Astrocyte of the cerebellum (primary cell): Measurements from ENCODE around the gene MINDY1.

Source experiments
- DNase-seq: peaks from one replicate; pipeline ENCODE4 v3.0.0-alpha.2; 2011; ENCODE audit warnings: low read depth
- H3K4me3 ChIP-seq: 2 replicates; pipeline ENCODE4 v1.5.1; 2011; ENCODE audit warnings: mild to moderate bottlenecking, low read depth, low read length, moderate library complexity
- CTCF ChIP-seq: IDR thresholded peaks from 2 replicates; pipeline ENCODE4 v1.5.1; 2012; ENCODE audit warnings: low read length, low read depth, moderate library complexity, mild to moderate bottlenecking; ENCODE audit errors: missing control alignments
- in situ Hi-C: cut with HindIII; loops from 2 replicates; pipeline ENCODE4 v1.10.0; 2017; ENCODE audit warnings: low sequenced_read_pairs

MINDY1 gene

GRCh38 chr1:151002051-151002450 is 4.7 kb downstream of the MINDY1 start:
- in situ Hi-C loops, result no loop called here
- no peak overlapping the region for H3K4me3 ChIP-seq
- DNase-seq, result no peak
- TF ChIP-seq CTCF, result no peak

- H3K4me3 ChIP-seq, result no peak overlapping the region
- no peak for TF ChIP-seq CTCF
- DNase-seq, result no peak
- in situ Hi-C loops, result no loop called here
Observed at GRCh38 chr1:151001602-151002001, 5.1 kb downstream of the MINDY1 start.

GRCh38 chr1:151000408-151000807 is 6.3 kb downstream of the MINDY1 start:
- in situ Hi-C loops, result no loop called here

GRCh38 chr1:150999926-151000325 is 6.8 kb downstream of the MINDY1 start:
- in situ Hi-C loops, result no loop called here
- no peak for TF ChIP-seq CTCF
- DNase-seq, result no peak

More at GRCh38 chr1:151000408-151000807, 6.3 kb downstream of the MINDY1 start:
- TF ChIP-seq CTCF, result no peak
- H3K4me3 ChIP-seq, result no peak overlapping the region
- no peak for DNase-seq

GRCh38 chr1:150999051-150999674 is 7.5 kb downstream of the MINDY1 start:
- no peak for TF ChIP-seq CTCF
- no peak overlapping the region for H3K4me3 ChIP-seq
- no peak for DNase-seq
- in situ Hi-C loops, result no loop called here

More at GRCh38 chr1:150999926-151000325, 6.8 kb downstream of the MINDY1 start:
- no peak overlapping the region for H3K4me3 ChIP-seq

- in situ Hi-C loops, result no loop called here
Observed at GRCh38 chr1:150997949-150998348, 8.8 kb downstream of the MINDY1 start.

More at GRCh38 chr1:150997949-150998348, 8.8 kb downstream of the MINDY1 start:
- no peak for TF ChIP-seq CTCF
- DNase-seq, result no peak
- H3K4me3 ChIP-seq, result no peak overlapping the region
